GOT3 (cell line): Measurements from ENCODE around the gene DDAH2.

Source experiments
- DNase-seq: peaks from one replicate; lab custom pipeline; 2025; ENCODE audit warnings: mixed read lengths; lab: John Stamatoyannopoulos, UW

DDAH2 gene

GRCh38 chr6:31690231-31691077, 38.6 kb downstream of the DDAH2 start:
- no peak for DNase-seq

- no peak for DNase-seq
Measured at GRCh38 chr6:31689249-31690110, 39.6 kb downstream of the DDAH2 start.

GRCh38 chr6:31687860-31688693, 41.0 kb downstream of the DDAH2 start:
- DNase-seq, result no peak

DNA sequence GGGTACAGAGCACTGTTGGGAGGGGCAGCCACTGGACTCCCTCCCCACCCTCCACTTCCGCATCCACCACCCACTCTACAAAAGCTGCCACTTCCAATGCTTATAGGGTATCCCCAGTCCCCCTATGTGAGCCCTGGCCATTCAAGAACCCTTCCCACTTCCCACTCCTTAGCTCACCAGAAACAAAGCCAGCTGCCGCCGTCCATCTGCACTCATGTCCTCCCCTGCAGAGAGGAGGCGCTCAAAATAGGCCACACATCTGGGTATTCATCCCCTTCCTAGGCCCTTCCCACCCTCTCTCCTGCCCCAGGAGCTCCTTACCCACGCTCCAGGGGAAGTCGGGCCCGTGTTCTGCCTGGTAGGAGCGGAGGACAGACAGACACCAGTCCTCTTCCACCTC, 41.8 kb downstream of the DDAH2 start:
- no peak for DNase-seq

GRCh38 chr6:31686483-31686882, 42.6 kb downstream of the DDAH2 start:
- no peak for DNase-seq

GRCh38 chr6:31683591-31683990, 45.5 kb downstream of the DDAH2 start:
- no peak for DNase-seq

- no peak for DNase-seq
Measured at GRCh38 chr6:31681135-31681671, 47.9 kb downstream of the DDAH2 start.

GRCh38 chr6:31680226-31681134, 48.6 kb downstream of the DDAH2 start, which contains the start of gene LY6G5C:
Gene LY6G5C (minus strand): TSS chr6:31681067. CDS start chr6:31680373, 694 bp downstream.
- peak; percentile 51 for DNase-seq

GRCh38 chr6:31677955-31678354, 51.1 kb downstream of the DDAH2 start:
- no peak for DNase-seq
